SK-N-SH treated with all-trans-retinoic acid at 6 μM for 48 hours (cell line): Measurements from ENCODE around the gene ZBTB7A.

Experiments used
- ARNTL ChIP-seq: fragments of 450-650 bp; formaldehyde crosslinking; IDR thresholded peaks from 2 replicates; pipeline ENCODE4 v1.5.0; 2020; ENCODE audit warnings: low read depth, mild to moderate bottlenecking, moderate library complexity, borderline replicate concordance
- BACH2 ChIP-seq: fragments of 250-450 bp; sonication (Bioruptor Pico); IDR thresholded peaks from 2 replicates; pipeline ENCODE4 v1.9.0; 2021; ENCODE audit warnings: mild to moderate bottlenecking, borderline replicate concordance
- CREB5 ChIP-seq: fragments of 250-450 bp; sonication (Bioruptor Pico); IDR thresholded peaks from 2 replicates; pipeline ENCODE4 v1.5.1; 2020; ENCODE audit warnings: low read depth, mild to moderate bottlenecking, moderate library complexity
- CSDC2 ChIP-seq: fragments of 250-450 bp; sonication (Bioruptor Pico); IDR thresholded peaks from 2 replicates; pipeline ENCODE4 v1.5.0; 2020; ENCODE audit warnings: mild to moderate bottlenecking, moderate library complexity
- ZFP3 ChIP-seq: fragments of 250-450 bp; sonication (Bioruptor Pico); IDR thresholded peaks from 2 replicates; pipeline ENCODE4 v1.5.0; 2020; ENCODE audit warnings: mild to moderate bottlenecking, moderate library complexity
- ZFP30 ChIP-seq: fragments of 450-650 bp; formaldehyde crosslinking; IDR thresholded peaks from 2 replicates; pipeline ENCODE4 v1.5.0; 2022; ENCODE audit warnings: mild to moderate bottlenecking, moderate library complexity
- ZNF565 ChIP-seq: fragments of 450-650 bp; formaldehyde crosslinking; conservative IDR thresholded peaks from 2 replicates; pipeline ENCODE4 v1.5.0; 2020; ENCODE audit warnings: low read depth, mild to moderate bottlenecking, moderate library complexity
- ZNF70 ChIP-seq: fragments of 450-650 bp; formaldehyde crosslinking; IDR thresholded peaks from 2 replicates; pipeline ENCODE4 v1.5.0; 2020; ENCODE audit warnings: mild to moderate bottlenecking, moderate library complexity

- TF ChIP-seq ZFP30 (CRISPR knock-in tag) (no peak), ZNF565 (CRISPR knock-in tag) (no peak), ZNF70 (CRISPR knock-in tag) (no peak), CSDC2 (CRISPR knock-in tag) (no peak), ZFP3 (CRISPR knock-in tag) (no peak), ARNTL (CRISPR knock-in tag) (no peak), CREB5 (CRISPR knock-in tag) (no peak), BACH2 (CRISPR knock-in tag) (no peak)
Observed at GRCh38 chr19:4101496-4101770, 34.7 kb upstream of the ZBTB7A start.
